A673 (cell line): ENCODE measurements around the gene SKP2. TPM values are rescaled to one million over a fixed set of nuclear protein-coding genes. Genes with fewer than 3 reads are reported as not detected.

Experiments used
- BruUV-seq: library from RNA; stranded (reverse); fragments of 400-500 nt; replicated peaks from 2 replicates; lab custom pipeline; 2021; lab: Mats Ljungman, UMichigan
- CTCF ChIA-PET: fragments of 300-600 bp; sonication (Branson Sonifier 250); formaldehyde crosslinking; loops from one replicate; lab custom pipeline; 2022; ENCODE audit warnings: antibody characterized with exemption; lab: Charles Lee
- POLR2A ChIA-PET: fragments of 300-600 bp; sonication (Branson Sonifier 250); formaldehyde crosslinking; loops from one replicate; lab custom pipeline; 2022; ENCODE audit warnings: antibody characterized with exemption; ENCODE audit not compliant: low non-redundant PET; lab: Charles Lee
- DNase-seq: peaks from one replicate; pipeline ENCODE4 v3.0.0-alpha.2; 2015; ENCODE audit warnings: low spot score
- H3K27ac ChIP-seq: fragments of 200-600 bp; sonication (generic); 2 replicates; pipeline ENCODE4 v1.5.1; 2016; ENCODE audit warnings: mixed run types, low read depth, mild to moderate bottlenecking, mixed read lengths, antibody characterized with exemption, low read length; ENCODE audit not compliant: poor library complexity, severe bottlenecking
- H3K27me3 ChIP-seq: fragments of 200-600 bp; sonication (generic); replicated peaks from 2 replicates; pipeline ENCODE4 v1.6.1; 2017; ENCODE audit warnings: mixed run types, low read depth, mild to moderate bottlenecking, mixed read lengths, antibody characterized with exemption, low read length; ENCODE audit not compliant: insufficient read depth, poor library complexity
- H3K36me3 ChIP-seq: fragments of 200-600 bp; sonication (generic); 2 replicates; pipeline ENCODE4 v1.6.1; 2016; ENCODE audit warnings: mixed run types, mild to moderate bottlenecking, mixed read lengths, antibody characterized with exemption, low read length; ENCODE audit not compliant: insufficient read depth, poor library complexity, severe bottlenecking
- H3K4me1 ChIP-seq: fragments of 200-600 bp; sonication (generic); 2 replicates; pipeline ENCODE4 v1.6.1; 2017; ENCODE audit warnings: mixed run types, mild to moderate bottlenecking, mixed read lengths, antibody characterized with exemption, low read length; ENCODE audit not compliant: insufficient read depth, poor library complexity, severe bottlenecking
- H3K4me3 ChIP-seq: fragments of 200-600 bp; sonication (generic); 2 replicates; pipeline ENCODE4 v1.5.1; 2016; ENCODE audit warnings: low read depth, mixed run types, mild to moderate bottlenecking, mixed read lengths, low read length; ENCODE audit not compliant: poor library complexity, severe bottlenecking
- H3K9me3 ChIP-seq: fragments of 200-600 bp; sonication (generic); 2 replicates; pipeline ENCODE4 v1.6.1; 2016; ENCODE audit warnings: mixed run types, low read depth, mild to moderate bottlenecking, mixed read lengths, antibody characterized with exemption, low read length; ENCODE audit not compliant: poor library complexity, severe bottlenecking
- EZH2 ChIP-seq: fragments of 200-600 bp; sonication (generic); IDR thresholded peaks from 2 replicates; pipeline ENCODE4 v1.6.1; 2017; ENCODE audit warnings: borderline replicate concordance, low read depth, mild to moderate bottlenecking, mixed read lengths, antibody characterized with exemption, low read length; ENCODE audit not compliant: poor library complexity, severe bottlenecking
- intact Hi-C: fragments of 100-400 bp; cut with micrococcal nuclease; formaldehyde crosslinking; loops from one replicate; pipeline ENCODE4 v1.10.0; 2022; ENCODE audit not compliant: unreplicated experiment
- total RNA-seq: library from RNA; stranded (reverse); gene quantifications from 2 replicates; pipeline ENCODE4 v1.2.3, GENCODE V29; 2021
- TF ChIP-seq, protein P1 (sequence below): fragments of 300-800, 200-600 bp; sonication (generic); conservative IDR thresholded peaks from 2 replicates; pipeline ENCODE4 v1.5.1; 2017; ENCODE audit warnings: low read depth, mild to moderate bottlenecking, antibody characterized with exemption, low read length, moderate library complexity, mixed read lengths

The SKP2 gene
- total RNA-seq, 1 experiment from 2014 or later, result 133 TPM

DNA sequence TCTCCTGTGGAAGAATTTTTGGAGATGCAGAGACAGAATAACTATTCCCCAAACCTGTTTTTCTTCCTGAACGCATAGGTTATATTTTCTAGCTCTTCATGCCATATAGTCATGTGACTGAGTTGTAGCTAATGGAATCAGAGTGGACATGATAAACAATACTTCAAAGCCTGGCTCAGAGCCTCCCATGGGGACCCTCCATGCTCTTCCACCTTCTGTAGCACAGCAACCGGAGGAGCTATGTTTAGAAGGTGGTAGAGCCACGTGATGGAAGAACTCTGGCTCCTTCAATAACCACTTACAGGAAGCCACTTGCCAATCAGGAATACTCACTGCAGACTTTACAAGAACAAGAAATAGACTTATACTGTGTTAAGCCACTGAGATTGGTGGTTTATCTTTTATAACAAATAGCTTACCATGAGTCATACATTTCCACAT is 50.6 kb downstream of the SKP2 start:
- H3K36me3 ChIP-seq, result peaks cover 8% of the 10 kb centered on the region

DNA sequence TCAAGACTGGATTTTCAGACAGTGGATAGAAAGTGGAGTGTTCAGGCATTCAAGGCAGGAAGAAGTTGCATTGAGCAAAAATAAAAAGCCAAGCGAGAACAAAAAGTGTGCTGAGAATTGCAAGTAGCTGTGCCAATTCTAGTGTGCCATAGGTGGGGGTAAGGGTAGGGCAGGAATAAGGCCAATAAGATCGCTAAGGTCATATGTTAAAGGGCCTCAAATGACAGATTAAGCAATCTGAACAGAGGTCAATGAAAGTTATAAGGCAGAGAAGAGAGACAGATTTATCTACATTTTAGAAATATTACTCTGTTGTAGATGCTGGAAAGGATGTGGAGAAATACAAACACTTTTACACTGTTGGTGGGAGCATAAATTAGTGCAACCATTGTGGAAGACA is 53.4 kb downstream of the SKP2 start:
- intact Hi-C loops, result no loop called here
- Histone ChIP-seq H3K27ac (no peak overlapping the region), H3K4me3 (no peak overlapping the region), H3K4me1 (no peaks in the 10 kb centered on the region), H3K27me3 (no peaks in the 10 kb centered on the region), H3K36me3 (peaks cover 10% of the 10 kb centered on the region), H3K9me3 (no peaks in the 10 kb centered on the region)
- no peak for DNase-seq
- TF ChIP-seq EZH2, result no peak
- TF ChIP-seq, protein P1, sequence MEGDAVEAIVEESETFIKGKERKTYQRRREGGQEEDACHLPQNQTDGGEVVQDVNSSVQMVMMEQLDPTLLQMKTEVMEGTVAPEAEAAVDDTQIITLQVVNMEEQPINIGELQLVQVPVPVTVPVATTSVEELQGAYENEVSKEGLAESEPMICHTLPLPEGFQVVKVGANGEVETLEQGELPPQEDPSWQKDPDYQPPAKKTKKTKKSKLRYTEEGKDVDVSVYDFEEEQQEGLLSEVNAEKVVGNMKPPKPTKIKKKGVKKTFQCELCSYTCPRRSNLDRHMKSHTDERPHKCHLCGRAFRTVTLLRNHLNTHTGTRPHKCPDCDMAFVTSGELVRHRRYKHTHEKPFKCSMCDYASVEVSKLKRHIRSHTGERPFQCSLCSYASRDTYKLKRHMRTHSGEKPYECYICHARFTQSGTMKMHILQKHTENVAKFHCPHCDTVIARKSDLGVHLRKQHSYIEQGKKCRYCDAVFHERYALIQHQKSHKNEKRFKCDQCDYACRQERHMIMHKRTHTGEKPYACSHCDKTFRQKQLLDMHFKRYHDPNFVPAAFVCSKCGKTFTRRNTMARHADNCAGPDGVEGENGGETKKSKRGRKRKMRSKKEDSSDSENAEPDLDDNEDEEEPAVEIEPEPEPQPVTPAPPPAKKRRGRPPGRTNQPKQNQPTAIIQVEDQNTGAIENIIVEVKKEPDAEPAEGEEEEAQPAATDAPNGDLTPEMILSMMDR, result no peak
- POLR2A ChIA-PET, result no interaction called here
- no TSS peak for BruUV-seq
- CTCF ChIA-PET, result no interaction called here

More for the DNA sequence above, 50.6 kb downstream of the SKP2 start:
- no peaks in the 10 kb centered on the region for H3K27me3 ChIP-seq
- no TSS peak for BruUV-seq
- peak; percentile 15 for DNase-seq
- no peaks in the 10 kb centered on the region for H3K9me3 ChIP-seq
- intact Hi-C loops, result no loop called here
- TF ChIP-seq EZH2, result no peak
- TF ChIP-seq, protein P1, result no peak
- H3K4me1 ChIP-seq, result peaks cover 5% of the 10 kb centered on the region
- POLR2A ChIA-PET, result no interaction called here
- no peak overlapping the region for H3K4me3 ChIP-seq
- H3K27ac ChIP-seq, result no peak overlapping the region
- CTCF ChIA-PET, result no interaction called here

DNA sequence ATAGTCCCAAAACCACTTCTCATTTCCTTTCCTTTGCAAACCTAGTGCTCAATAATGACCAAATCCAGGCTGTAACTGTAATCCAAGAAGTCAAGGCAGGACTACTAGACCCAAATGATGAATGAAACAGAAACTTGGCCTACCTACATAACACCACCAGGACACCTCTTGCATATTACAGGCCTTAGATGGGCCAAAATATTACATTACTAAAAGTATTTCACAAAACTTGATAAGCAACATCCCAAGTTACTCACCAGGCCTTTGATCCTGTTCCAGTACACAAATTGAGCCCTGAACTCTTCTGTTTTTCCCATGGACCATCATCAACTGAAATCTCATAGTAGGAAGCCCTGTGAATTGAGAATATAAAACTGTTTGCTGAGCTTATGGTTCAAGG is 55.0 kb downstream of the SKP2 start:
- BruUV-seq, result no TSS peak
- H3K27ac ChIP-seq, result no peak overlapping the region
- no peaks in the 10 kb centered on the region for H3K27me3 ChIP-seq
- POLR2A ChIA-PET, result no interaction called here
- H3K9me3 ChIP-seq, result no peaks in the 10 kb centered on the region
- no peaks in the 10 kb centered on the region for H3K4me1 ChIP-seq
- CTCF ChIA-PET, result no interaction called here
- no peak overlapping the region for H3K4me3 ChIP-seq
- DNase-seq, result no peak
- intact Hi-C loops, result no loop called here
- H3K36me3 ChIP-seq, result peaks cover 5% of the 10 kb centered on the region
- no peak for TF ChIP-seq EZH2
- TF ChIP-seq, protein P1, result no peak
